ENCODE data around the gene TMEM174.
A peak's percentile ranks its signal among the peaks of the same experiment; 100 is the strongest.

The TMEM174 gene

DNA sequence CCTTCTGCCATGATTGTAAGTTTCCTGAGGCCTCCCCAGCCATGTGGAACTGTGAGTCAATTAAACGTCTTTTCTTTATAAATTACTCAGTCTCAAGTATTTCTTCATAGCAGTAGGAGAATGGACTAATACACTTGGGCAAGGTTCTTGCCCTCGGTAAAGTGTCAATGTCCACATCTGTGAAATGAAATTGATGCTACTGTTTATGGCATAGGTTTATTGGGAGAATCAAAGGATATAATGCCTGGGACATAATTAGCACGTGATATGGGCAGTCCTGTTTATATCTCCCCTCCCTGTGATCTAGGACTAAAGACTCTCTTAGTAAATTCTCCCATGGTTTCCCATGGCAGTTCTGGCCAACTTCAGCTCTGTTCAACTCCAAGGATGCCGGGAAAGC, 19.4 kb downstream of the TMEM174 start:
- H2AK5ac ChIP-seq (ENCODE audit: low read length, severe bottlenecking) = no peak overlapping the region
- H3K4me1 ChIP-seq (ENCODE audit: control insufficient read depth, insufficient read depth, low read depth, low read length) = peaks cover 18% of the 10 kb centered on the region
- no peak overlapping the region for H3K4ac ChIP-seq (ENCODE audit: low read depth in 1 of 2, low read length in 2 of 2)
- H2BK15ac ChIP-seq (ENCODE audit: low read depth, poor library complexity, severe bottlenecking) = no peak overlapping the region
- no peaks in the 10 kb centered on the region for H3K36me3 ChIP-seq (ENCODE audit: control insufficient read depth in 1 of 2, insufficient read depth in 2 of 2, low read depth in 1 of 2, low read length in 2 of 2)
- no peaks in the 10 kb centered on the region for H3K9me3 ChIP-seq (ENCODE audit: control insufficient read depth, low read length)
- no peak overlapping the region for H3K9ac ChIP-seq (ENCODE audit: low read length)
- no peak overlapping the region for H2BK5ac ChIP-seq (ENCODE audit: low read depth, low read length, poor library complexity, severe bottlenecking)
- no peak overlapping the region for H4K91ac ChIP-seq (ENCODE audit: low read length)
- H3K27me3 ChIP-seq (ENCODE audit: control insufficient read depth in 1 of 2, insufficient read depth in 1 of 2, low read length in 2 of 2) = peaks cover 0 to 42% of the 10 kb centered on the region in 2 experiments
- WGBS = 94% methylated on average over 3 of the region's 4 CpGs
- H3K4me2 ChIP-seq (ENCODE audit: low read length, poor library complexity, severe bottlenecking) = no peak overlapping the region
- DNase-seq = no peak
- no peaks in the 10 kb centered on the region for H3K79me1 ChIP-seq (replicated peaks; ENCODE audit: low read length, poor library complexity, severe bottlenecking)
- H3K18ac ChIP-seq (ENCODE audit: low read depth in 1 of 2, low read length in 2 of 2) = no peak overlapping the region
- H2AFZ ChIP-seq (ENCODE audit: low read depth, low read length) = no peak overlapping the region
- H2BK120ac ChIP-seq (ENCODE audit: low read depth, low read length) = no peak overlapping the region
- no peak overlapping the region for H2BK12ac ChIP-seq (ENCODE audit: low read length in 2 of 2)
- no peak overlapping the region for H3K14ac ChIP-seq (ENCODE audit: low read length in 2 of 2)
- no peak overlapping the region for H3K27ac ChIP-seq (ENCODE audit: low read length, poor library complexity, severe bottlenecking)
- no peak overlapping the region for H4K8ac ChIP-seq (ENCODE audit: low read length)
- H3K23ac ChIP-seq (ENCODE audit: low read length in 2 of 2) = no peak overlapping the region
- no peak overlapping the region for H3K4me3 ChIP-seq (ENCODE audit: insufficient read depth in 1 of 2, low read depth in 1 of 2, low read length in 2 of 2)

DNA sequence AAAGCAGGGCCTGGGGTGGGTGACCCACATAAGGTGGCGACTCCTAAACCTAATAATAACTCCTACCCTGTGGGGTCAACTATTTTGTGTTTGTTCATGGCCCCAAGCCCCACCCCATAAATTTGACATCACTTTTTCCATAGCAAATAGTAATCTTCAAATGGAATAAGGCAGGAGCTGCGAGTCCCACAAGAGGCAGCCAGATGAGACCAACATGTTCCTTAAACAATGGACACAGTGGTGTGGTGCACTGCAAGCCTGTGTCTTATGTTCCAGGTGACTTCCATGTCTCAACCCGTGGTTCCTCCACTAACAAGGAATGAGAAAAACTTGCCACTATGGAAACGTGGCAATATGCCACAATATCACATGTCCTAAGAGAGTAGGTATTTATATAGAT, 20.6 kb downstream of the TMEM174 start:
- no peak overlapping the region for H4K8ac ChIP-seq (ENCODE audit: low read length)
- no peak overlapping the region for H3K4ac ChIP-seq (ENCODE audit: low read depth in 1 of 2, low read length in 2 of 2)
- H2BK120ac ChIP-seq (ENCODE audit: low read depth, low read length) = no peak overlapping the region
- no peak overlapping the region for H3K9ac ChIP-seq (ENCODE audit: low read length)
- no peak overlapping the region for H2BK15ac ChIP-seq (ENCODE audit: low read depth, poor library complexity, severe bottlenecking)
- H3K14ac ChIP-seq (ENCODE audit: low read length in 2 of 2) = no peak overlapping the region
- no peak overlapping the region for H3K4me2 ChIP-seq (ENCODE audit: low read length, poor library complexity, severe bottlenecking)
- H3K36me3 ChIP-seq (ENCODE audit: control insufficient read depth in 1 of 2, insufficient read depth in 2 of 2, low read depth in 1 of 2, low read length in 2 of 2) = no peaks in the 10 kb centered on the region
- H3K27ac ChIP-seq (ENCODE audit: low read length, poor library complexity, severe bottlenecking) = no peak overlapping the region
- H2BK5ac ChIP-seq (ENCODE audit: low read depth, low read length, poor library complexity, severe bottlenecking) = no peak overlapping the region
- WGBS = 83% methylated on average over 4 of the region's 4 CpGs
- peaks cover 0 to 46% of the 10 kb centered on the region in 2 experiments for H3K27me3 ChIP-seq (ENCODE audit: control insufficient read depth in 1 of 2, insufficient read depth in 1 of 2, low read length in 2 of 2)
- no peaks in the 10 kb centered on the region for H3K79me1 ChIP-seq (replicated peaks; ENCODE audit: low read length, poor library complexity, severe bottlenecking)
- H3K9me3 ChIP-seq (ENCODE audit: control insufficient read depth, low read length) = no peaks in the 10 kb centered on the region
- no peak overlapping the region for H2AFZ ChIP-seq (ENCODE audit: low read depth, low read length)
- H4K91ac ChIP-seq (ENCODE audit: low read length) = no peak overlapping the region
- H2BK12ac ChIP-seq (ENCODE audit: low read length in 2 of 2) = no peak overlapping the region
- DNase-seq = no peak
- peak overlapping the region; percentile 11 for H2AK5ac ChIP-seq (ENCODE audit: low read length, severe bottlenecking)
- H3K18ac ChIP-seq (ENCODE audit: low read depth in 1 of 2, low read length in 2 of 2) = no peak overlapping the region
- peaks cover 14% of the 10 kb centered on the region for H3K4me1 ChIP-seq (ENCODE audit: control insufficient read depth, insufficient read depth, low read depth, low read length)
- H3K23ac ChIP-seq (ENCODE audit: low read length in 2 of 2) = no peak overlapping the region
- no peak overlapping the region for H3K4me3 ChIP-seq (ENCODE audit: insufficient read depth in 1 of 2, low read depth in 1 of 2, low read length in 2 of 2)

DNA sequence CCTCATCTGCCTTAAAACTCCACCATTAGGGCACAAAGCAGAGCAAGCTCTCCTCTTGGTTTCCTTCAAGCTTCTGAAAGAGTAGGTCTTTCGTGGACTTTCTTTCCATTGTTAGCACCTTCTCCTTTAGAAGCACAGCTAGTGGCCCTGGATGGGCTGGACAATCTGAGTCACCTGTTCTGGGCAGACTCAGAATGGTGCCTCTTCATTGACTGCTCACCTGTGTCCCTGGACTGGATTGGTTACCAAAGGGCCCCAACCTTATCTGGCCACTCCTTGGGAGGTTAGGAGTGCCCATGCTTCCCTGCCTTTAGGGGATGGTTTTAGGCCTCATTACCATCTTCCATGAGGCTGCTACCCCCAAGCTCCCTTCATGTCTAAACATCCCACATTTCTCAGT, 23.2 kb downstream of the TMEM174 start:
- Histone ChIP-seq H3K36me3 (ENCODE audit: control insufficient read depth in 1 of 2, insufficient read depth in 2 of 2, low read depth in 1 of 2, low read length in 2 of 2) (no peaks in the 10 kb centered on the region), H3K9me3 (ENCODE audit: control insufficient read depth, low read length) (no peaks in the 10 kb centered on the region), H2BK15ac (ENCODE audit: low read depth, poor library complexity, severe bottlenecking) (no peak overlapping the region), H4K91ac (ENCODE audit: low read length) (no peak overlapping the region), H2AFZ (ENCODE audit: low read depth, low read length) (no peak overlapping the region), H2BK12ac (ENCODE audit: low read length in 2 of 2) (no peak overlapping the region), H3K27me3 (ENCODE audit: control insufficient read depth in 1 of 2, insufficient read depth in 1 of 2, low read length in 2 of 2) (peaks cover 0 to 46% of the 10 kb centered on the region in 2 experiments), H3K27ac (ENCODE audit: low read length, poor library complexity, severe bottlenecking) (no peak overlapping the region), H3K4ac (ENCODE audit: low read depth in 1 of 2, low read length in 2 of 2) (no peak overlapping the region), H3K79me1 (replicated peaks; ENCODE audit: low read length, poor library complexity, severe bottlenecking) (no peaks in the 10 kb centered on the region), H2AK5ac (ENCODE audit: low read length, severe bottlenecking) (peak overlapping the region; percentile 41), H4K8ac (ENCODE audit: low read length) (no peak overlapping the region), H2BK5ac (ENCODE audit: low read depth, low read length, poor library complexity, severe bottlenecking) (no peak overlapping the region), H3K4me1 (ENCODE audit: control insufficient read depth, insufficient read depth, low read depth, low read length) (peaks cover 5% of the 10 kb centered on the region), H2BK120ac (ENCODE audit: low read depth, low read length) (no peak overlapping the region), H3K23ac (ENCODE audit: low read length in 2 of 2) (no peak overlapping the region), H3K18ac (ENCODE audit: low read depth in 1 of 2, low read length in 2 of 2) (no peak overlapping the region), H3K9ac (ENCODE audit: low read length) (no peak overlapping the region), H3K4me3 (ENCODE audit: insufficient read depth in 1 of 2, low read depth in 1 of 2, low read length in 2 of 2) (no peak overlapping the region), H3K14ac (ENCODE audit: low read length in 2 of 2) (no peak overlapping the region), H3K4me2 (ENCODE audit: low read length, poor library complexity, severe bottlenecking) (no peak overlapping the region)
- 94% methylated on average over 1 of the region's 1 CpG for WGBS
- DNase-seq = no peak

DNA sequence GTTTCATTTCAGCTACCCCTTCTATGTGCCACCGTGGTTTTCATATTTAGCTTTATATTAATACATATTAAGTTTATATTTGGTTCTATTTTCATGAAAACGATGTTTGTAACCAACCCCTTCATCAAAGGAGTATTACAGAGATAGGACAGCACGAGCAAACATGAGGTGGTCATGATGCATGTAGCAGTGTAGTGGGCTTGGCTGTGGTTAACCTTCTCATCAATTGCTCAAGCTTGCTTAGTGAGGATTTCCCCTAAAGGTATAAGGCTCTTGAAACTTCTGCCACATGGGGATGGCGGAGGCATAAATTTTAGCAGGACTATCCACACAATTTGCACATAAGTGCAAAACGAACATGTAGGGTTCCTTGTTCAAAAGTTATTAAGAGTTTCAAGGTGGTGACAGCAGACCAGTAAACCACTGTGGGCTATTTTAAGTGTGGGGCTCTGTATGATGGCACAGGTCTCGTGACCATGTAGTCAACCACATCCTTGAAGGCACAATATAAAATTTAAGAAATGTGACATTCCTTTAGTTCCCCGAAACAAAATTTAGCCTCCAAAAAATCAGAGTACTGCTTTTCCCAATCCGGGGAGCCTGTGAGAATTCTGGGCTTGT, 24.8 kb downstream of the TMEM174 start:
- Histone ChIP-seq H3K4me3 (ENCODE audit: insufficient read depth in 1 of 2, low read depth in 1 of 2, low read length in 2 of 2) (no peak overlapping the region), H3K79me1 (replicated peaks; ENCODE audit: low read length, poor library complexity, severe bottlenecking) (no peaks in the 10 kb centered on the region), H3K14ac (ENCODE audit: low read length in 2 of 2) (no peak overlapping the region), H3K4ac (ENCODE audit: low read depth in 1 of 2, low read length in 2 of 2) (no peak overlapping the region), H3K27ac (ENCODE audit: low read length, poor library complexity, severe bottlenecking) (no peak overlapping the region), H2AK5ac (ENCODE audit: low read length, severe bottlenecking) (no peak overlapping the region), H2BK15ac (ENCODE audit: low read depth, poor library complexity, severe bottlenecking) (no peak overlapping the region), H4K8ac (ENCODE audit: low read length) (no peak overlapping the region), H3K18ac (ENCODE audit: low read depth in 1 of 2, low read length in 2 of 2) (no peak overlapping the region), H2BK5ac (ENCODE audit: low read depth, low read length, poor library complexity, severe bottlenecking) (peak overlapping the region; percentile 36), H3K23ac (ENCODE audit: low read length in 2 of 2) (no peak overlapping the region), H3K9ac (ENCODE audit: low read length) (no peak overlapping the region), H3K36me3 (ENCODE audit: control insufficient read depth in 1 of 2, insufficient read depth in 2 of 2, low read depth in 1 of 2, low read length in 2 of 2) (no peaks in the 10 kb centered on the region), H2BK12ac (ENCODE audit: low read length in 2 of 2) (no peak overlapping the region), H2AFZ (ENCODE audit: low read depth, low read length) (no peak overlapping the region), H3K4me2 (ENCODE audit: low read length, poor library complexity, severe bottlenecking) (no peak overlapping the region), H4K91ac (ENCODE audit: low read length) (no peak overlapping the region), H3K4me1 (ENCODE audit: control insufficient read depth, insufficient read depth, low read depth, low read length) (peaks cover 5% of the 10 kb centered on the region), H2BK120ac (ENCODE audit: low read depth, low read length) (no peak overlapping the region), H3K27me3 (ENCODE audit: control insufficient read depth in 1 of 2, insufficient read depth in 1 of 2, low read length in 2 of 2) (peaks cover 0 to 48% of the 10 kb centered on the region in 2 experiments), H3K9me3 (ENCODE audit: control insufficient read depth, low read length) (no peaks in the 10 kb centered on the region)
- 83% methylated on average over 5 of the region's 8 CpGs for whole genome bisulfite sequencing
- no peak for DNase-seq
